NCI-H460 (cell line): ENCODE data around the gene CARD11. TPM values are rescaled to one million over a fixed set of nuclear protein-coding genes. Genes with fewer than 3 reads are reported as not detected.
A peak's percentile ranks its signal among the peaks of the same experiment; 100 is the strongest.

Source experiments
- DNase-seq: peaks from one replicate; pipeline ENCODE4 v3.0.0-alpha.2; 2016; ENCODE audit warnings: low read depth; ENCODE audit errors: extremely low read depth
- polyA plus RNA-seq: library from polyadenylated mRNA; depleted of rRNA; stranded (reverse); fragments of >200 nt; gene quantifications from 2 replicates; pipeline ENCODE4 v1.2.3, GENCODE V29; 2014; cell fraction: nucleus; rRNA removed
- total RNA-seq: library from RNA; depleted of rRNA; stranded (reverse); fragments of >200 nt; shearing (Covaris generic); gene quantifications from 2 replicates; pipeline ENCODE4 v1.2.3, GENCODE V29; 2014; rRNA removed

CARD11 gene
- 0.05 TPM in 1 of 2 replicates, not detected in the other for total RNA-seq
- 4.6 TPM in 1 of 2 replicates, not detected in the other for polyA plus RNA-seq

DNA sequence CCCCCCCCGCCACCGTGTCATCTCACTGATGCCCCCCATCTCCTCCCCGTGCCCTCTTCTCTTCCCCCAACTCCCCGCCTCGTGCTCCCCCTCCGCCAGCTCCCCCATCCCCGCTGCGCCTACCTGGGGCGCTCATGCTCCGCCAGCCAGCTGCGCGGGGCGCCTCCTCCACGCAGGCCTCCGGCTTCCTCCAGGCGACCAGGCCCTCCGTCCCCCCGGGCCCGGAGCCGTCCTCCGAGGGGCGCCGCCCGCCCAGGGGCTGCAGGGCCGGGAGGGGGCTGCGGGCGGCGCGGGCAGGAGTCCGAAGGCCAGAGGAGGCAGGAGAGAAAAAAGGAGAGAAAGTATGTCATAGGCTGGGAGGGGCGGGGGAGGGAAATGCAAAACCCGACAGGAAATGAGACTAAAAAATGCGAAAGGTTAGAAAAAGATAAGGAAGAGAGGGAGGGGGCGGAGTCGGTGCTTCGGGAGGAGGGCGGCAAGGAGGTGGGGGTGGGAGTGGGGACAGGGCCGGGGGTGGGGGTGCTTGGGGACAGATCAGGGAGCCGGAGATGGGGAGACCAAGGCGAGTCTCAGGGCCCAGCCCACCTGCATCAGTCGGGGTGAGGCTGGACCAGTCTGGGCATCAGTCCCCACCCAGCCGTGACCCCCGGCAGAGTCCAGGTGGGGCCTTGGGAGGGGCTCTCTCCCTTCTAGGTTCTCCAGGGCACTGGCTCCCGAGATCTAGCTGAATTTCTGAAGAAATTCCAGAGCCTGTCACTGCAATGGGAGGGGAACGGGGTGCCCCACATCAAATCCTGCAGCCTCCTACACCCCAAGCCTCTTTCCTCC, at the start of gene CARD11:
TSS of gene CARD11 (minus strand) at position 324 of the 828 bp plus-strand sequence. CDS start 85,361 bp downstream, outside the sequence.
- no peak for DNase-seq

DNA sequence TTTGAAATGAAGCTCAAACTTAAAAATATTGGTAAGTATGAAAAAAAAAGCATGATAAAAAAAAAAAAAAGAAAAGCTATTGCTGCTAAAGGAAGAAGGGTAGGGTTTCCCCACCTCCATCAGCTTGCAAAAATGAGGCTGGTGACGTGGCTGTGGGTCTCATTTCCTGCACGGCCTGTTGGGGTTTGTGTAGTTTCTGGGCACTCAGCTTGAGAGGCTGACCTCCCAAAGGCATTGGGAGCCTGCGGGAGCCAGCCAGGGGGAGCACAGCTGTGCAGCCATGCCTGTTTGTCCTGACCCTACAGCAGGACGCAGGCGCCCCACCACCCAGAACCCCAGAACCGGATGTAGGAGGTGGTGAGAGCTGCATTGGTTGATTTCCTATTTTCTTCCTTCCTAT, 48.8 kb upstream of the CARD11 start:
- no peak for DNase-seq

DNA sequence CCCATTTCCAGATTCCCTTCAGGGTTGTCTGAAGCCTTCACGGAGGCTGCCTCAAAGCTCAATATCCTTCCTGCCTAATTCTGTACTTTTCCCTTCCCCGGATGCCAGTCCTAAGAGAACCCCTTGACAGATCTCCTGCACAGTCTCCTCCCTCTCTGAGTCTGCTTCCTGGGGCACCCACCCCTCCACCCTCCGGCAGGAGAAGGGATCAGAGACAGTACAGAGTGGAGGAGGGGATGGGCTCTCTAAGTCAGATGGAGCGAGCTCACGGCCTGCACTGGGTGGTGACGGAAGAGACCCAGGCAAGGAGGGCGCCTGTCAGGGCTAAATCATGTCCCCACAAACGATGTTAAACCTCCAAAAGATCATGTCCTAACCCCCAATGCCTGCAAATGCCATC, 48.0 kb upstream of the CARD11 start:
- DNase-seq, result no peak

DNA sequence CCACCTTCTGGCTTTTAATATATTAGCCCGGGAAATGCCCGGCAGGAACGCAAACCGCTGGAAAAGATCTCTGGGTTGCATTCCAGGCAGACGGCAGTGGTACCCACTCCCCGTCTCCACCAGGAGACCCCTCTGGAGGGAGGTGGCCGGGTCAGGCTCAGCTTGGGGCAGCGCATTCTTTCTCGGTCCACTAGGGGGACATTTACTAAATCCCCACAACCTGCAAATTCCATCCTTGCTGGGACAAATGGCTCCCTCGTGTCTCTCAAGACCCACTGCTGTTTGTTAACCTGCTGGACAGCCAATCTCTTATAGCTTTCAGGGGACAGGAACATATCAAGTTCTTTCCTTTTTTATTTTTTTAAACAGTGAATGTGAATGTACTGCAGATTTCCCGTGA, 45.8 kb upstream of the CARD11 start:
- peak; percentile 15 for DNase-seq

DNA sequence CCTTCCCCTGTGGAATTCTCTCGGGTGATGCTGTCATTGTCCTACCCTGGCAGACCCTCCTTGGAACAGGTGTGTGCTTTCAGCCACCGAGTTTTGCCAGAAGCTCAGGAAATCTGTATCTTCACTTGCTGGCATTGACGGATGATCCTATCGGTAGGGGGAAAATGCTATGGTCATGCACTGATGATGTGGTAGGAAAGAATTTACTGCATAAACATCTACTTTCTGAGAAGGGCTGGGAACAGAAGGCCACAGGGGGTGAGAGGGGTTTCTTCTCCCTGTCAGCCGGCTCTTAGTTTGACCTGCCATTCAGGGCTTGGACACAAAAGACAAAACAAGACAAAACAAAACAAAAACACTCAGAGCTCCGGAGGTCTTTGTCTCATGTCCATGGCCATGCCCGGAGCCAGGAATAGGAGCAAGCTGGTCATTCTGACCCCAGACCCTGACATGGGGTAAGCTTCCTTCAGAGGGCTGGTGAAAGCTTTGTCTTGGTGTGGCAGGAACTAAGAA, 43.6 kb upstream of the CARD11 start:
- DNase-seq, result no peak

DNA sequence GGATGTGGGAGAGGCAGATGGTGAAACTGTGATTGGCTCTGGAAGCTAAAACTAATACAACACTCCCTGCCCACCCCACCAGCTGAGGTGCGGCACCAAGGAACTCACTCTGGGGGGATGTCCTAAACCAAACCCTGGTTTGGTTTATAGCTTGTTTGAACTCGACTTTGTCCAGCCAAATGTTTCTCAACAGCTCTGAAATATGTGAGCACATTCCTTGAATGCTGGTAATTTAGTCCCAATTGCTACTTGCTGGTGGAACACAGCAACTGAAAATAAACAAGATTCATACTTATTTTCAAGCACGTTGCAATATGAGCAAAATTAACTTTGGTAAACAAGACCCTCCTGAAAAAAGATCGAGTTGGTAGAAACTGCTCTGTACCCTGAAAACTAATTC, 39.7 kb upstream of the CARD11 start:
- DNase-seq, result no peak

DNA sequence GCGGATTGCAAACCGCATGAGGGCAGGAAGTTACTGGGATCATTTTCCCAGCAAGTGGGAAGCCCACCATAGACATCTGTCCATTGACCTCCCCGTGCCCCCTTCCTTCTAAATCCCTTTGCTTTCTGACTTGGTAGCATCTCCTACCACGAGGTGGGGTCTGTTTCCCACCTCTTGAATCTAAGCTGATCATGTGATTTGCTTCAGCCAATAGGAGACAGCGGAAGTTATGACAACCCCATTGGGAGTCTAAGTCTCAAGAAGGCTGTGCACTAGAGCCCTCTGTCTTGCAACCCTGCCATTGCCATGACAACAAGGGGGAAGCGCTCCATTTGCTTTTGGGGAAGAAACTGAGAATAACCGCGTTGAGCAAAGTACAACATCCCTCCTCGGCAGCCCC, 39.2 kb upstream of the CARD11 start:
- no peak for DNase-seq

DNA sequence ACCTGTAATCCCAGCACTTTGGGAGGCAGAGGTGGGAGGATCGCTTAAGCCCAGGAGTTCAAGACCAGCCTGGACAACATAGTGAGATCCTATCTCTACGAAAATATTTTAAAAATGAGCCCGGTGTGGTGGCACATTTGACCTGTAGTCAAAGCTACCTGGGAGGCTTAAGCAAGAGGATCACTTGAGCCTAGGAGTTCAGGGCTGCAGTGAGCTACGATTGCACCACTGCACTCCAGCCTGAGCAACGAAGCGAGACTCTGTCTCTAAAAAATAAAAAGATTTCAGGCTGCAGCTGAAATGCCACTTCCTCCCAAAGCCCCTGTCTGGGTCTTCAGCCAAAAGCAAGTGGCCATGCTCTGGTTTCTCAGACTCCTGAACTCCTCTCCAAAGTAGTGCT, 38.7 kb upstream of the CARD11 start:
- DNase-seq, result no peak

DNA sequence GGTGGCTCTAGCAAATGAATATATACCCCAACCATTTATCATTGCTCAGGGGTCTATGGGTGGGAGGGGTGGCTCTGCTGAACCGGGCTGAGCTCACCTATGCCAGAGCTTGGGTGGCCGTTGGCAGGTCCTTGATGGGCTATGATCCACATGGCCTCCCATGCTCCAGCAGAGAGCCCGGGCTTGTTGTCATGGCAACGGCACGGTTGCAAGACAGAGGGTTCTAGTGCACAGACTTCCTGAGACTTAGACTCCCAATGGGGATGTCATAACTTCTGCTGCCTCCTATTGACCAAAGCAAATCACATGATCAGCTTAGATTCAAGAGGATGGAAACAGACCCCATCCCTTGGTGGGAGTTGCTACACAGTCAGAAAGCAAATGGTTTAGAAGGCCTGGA, 36.4 kb upstream of the CARD11 start:
- DNase-seq, result no peak

DNA sequence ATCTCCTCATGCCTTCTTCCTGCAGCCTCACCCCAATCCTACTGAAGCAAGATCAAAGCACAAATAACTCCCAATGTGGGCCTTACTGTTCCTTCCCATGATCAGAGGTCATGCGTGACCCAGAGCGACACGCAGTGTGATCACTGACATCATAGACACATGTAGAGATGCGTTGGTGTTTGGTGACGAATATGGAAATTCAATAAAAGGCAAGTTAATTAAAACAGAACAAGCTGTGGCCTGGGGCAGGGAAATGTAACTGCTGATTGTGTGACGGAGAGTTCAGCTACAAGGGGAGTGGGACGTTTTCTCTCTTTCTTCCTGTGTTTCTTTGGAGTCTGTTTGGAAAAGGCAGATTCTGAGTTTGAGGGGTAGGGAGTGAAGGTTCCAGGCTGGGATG, 34.8 kb upstream of the CARD11 start:
- DNase-seq, result no peak

DNA sequence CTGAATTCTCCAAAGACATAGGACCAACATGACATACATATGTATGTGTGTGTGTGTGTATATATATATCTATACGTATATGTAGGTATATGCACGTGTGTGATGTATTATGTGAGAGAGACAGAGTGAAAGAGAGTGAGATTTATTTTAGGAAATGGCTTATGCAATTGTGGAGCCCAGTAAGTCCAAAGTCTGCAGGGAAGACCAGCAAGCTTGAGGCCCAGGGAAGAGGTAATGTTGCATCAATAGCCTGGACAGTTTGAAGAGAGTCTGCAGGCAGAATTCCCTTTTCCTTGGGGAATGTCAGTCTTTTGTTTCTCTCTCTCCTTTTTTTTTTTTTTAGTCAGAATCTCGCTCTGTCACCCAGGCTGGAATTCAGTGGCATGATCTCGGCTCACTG, 33.0 kb upstream of the CARD11 start:
- no peak for DNase-seq

DNA sequence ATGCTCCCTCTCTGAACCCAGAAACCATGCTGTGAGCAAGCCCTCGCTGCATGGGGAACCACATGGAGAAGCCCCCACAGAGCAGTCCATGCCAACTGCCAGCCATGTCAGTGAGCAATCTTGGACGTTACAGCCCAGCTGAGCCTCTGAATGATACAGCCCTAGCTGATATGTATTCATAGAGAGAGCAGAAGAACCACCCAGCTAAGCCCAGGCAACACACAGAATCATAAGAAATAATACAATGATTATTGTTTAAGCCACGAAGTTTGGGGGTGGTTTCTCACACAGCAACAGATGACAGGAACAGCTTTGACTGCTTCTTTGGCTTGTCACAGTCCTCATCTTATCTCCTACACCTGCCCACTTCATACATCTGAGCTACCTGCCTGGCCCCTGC, 32.5 kb upstream of the CARD11 start:
- DNase-seq, result no peak

DNA sequence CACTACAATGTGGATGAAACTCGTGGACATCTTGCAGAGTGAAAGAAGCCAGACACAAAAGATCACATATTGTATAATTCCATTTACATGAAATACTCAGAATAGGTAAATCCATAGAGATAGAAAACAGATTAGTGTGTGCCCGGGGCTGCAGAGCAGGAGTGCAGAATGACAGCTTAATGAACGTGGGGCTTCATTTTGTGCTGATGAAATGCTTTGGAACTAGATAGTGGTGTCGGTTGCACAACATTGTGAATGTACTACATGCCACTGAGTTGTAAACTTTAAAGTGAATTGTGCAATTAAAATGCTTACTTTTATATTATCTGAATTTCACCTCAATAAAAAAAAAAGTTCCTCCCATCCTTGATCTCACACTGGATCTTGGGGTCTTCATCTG, 31.8 kb upstream of the CARD11 start:
- DNase-seq, result no peak

DNA sequence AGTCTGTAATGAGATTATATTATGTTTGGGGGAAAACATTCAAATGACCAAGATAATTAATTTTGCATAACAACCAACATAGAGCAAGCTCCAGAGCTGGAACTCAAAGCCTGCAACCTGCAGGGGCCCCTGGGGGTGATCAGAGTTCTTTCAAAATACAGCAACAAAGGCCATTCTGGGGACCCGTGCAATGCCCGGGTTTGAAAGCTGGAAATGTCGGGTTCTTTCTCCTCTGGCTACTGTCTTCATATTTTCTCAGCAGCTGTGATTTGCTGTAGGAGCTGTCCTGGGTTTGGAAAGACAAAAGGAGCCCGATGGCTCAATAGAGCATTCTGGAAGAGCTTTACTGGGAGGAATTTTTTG, 30.8 kb upstream of the CARD11 start:
- no peak for DNase-seq

DNA sequence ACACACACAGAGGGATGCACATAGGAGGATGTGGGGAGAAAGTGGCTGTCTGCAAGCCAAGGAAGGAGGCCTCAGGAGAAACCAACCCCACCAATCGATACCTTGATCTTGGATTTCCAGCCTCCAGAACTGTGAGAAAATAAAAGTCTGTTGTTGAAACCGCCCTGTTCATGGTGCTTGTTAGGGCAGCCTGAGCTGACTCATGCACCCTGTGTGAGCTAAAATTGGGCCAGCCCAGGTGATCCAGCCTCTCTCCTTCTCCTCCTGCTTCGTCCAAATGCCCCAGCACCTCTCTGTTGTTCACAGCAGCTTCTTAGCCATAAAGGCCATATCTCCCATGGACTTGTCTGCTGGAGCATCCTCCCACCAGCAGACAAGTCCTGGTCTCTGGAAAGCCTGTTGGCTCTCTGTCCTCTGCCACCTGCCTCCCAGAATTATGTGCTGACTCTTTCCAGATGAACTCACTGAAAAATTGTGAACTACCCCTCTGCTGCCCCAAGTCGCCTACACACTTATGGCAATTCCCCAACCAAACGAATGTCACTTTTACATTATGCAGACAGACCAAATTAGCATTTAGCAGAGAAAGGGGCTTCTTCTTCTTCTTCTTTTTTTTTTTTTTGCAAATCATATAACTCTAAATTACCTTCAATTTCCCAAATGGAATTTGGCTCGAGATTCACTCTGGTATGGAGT, 30.2 kb upstream of the CARD11 start:
- DNase-seq, result no peak

DNA sequence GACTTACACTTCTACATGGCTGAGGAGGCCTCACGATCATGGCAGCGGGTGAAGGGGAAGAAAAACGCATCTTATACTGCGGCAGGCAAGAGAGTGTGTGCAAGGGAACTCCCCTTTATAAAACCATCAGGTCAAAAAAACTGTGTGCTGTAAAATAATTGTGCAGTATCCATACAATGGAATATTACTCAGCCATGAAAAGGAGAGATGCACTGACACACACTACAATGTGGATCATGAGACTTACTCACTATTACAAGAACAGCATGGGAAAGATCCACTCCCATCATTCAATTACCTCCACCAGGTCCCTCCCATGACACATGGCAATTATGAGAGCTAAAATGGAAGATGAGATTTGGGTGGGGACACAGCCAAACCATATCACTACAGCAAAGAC, 27.2 kb upstream of the CARD11 start:
- DNase-seq, result no peak

DNA sequence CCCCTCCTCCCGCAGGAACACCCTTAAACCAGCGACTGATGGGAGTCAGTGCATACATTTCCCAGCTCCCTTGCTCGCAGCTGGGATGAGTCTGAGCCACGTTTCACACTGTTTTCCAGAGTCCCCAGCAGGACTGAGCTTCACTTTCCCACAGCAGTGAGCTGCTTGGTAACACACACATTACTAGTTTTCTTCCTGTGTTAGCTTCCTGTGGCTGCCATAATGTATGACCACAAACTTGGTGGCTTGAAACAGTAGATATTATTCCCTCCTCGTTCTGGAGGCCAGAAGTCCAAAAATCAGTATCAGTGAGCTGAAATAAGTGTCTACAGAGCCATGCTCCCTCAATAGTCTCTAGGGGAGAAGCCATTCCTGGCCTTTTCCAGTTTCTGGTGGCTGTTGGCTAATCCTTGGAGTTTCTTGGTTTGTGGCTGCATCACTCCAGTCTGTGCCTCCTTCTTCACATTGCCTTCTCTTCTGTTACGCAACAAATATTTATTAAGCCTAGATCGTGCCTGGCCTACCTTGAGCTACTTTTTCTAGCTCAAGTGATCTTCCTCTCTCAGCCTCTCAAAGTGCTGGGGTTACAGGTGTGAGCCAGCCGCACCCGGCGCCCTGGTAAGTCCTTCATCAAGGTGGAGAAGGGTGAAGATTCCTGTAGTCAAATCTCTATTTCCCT, 26.2 kb upstream of the CARD11 start:
- no peak for DNase-seq

DNA sequence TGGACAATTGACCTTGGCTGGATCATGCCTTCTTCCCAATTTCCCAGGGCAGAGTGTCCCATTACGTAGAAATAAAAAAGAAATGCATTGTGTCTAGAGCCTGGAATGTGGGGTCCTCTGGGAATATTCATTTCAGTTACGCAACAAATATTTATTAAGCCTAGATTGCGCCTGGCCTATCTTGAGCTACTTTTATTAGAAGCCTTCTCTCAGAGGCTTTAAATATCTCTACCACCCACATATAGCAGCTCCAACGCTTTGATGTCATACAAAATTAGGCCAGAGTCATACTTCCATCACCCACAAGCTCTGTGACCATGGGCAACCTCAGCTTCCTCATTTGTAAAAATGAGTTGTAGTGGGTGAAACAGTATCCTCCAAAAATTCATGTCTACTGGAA, 24.9 kb upstream of the CARD11 start:
- DNase-seq, result no peak

DNA sequence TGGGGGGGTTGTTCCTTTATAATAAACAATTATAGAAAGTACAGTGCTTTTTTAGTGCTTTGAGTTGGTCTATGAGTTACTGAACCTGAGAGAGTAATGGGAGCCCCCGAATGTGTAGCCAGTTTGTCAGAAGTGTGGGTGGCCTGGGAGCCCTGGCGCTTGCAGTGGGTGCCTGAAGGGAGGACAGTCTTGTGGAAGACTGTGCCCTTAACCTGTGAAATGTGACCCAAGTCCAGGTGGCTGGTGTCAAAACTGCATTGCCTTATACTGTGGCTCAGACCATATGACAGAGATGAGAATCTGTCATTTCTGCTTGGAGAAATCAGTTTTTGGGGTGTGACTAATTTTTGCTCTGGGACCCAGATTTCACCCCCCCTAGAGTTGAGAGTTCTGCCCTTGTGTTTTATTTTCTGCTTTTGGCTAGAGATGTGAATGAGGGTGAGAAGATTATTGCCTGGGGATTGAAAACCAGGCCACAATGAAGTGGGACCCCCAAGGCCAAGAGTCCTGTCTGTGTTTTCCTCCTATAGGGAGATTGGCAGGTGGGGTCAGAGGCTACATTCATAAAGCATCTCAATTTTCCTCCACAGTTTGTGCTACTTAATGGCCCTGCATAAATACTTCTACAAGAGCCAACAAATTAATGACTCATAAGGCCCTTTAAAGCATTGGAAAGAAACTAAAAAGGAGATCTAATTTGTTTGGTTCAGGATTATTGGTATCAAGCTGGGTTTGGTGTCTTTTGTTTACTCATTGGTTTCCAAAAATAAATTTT, 24.1 kb upstream of the CARD11 start:
- no peak for DNase-seq

DNA sequence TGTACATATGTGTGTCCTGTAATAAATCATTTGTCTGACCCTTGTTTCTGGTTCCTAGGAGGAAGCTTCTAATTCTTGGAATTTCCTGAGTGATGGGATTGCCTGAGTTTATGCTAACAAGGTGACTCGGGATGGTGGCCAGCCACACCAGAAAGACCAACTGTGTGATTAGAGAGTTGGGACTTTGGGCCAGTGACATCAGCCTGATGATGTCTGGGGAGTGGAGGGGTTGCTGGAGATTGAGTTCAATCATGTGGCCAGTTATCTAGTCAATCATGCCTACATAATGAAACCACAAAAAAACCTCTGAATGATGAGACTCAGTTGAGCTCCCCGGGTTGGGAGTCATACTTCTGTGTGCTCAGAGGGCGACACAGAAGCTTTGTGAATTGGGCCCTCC, 23.5 kb upstream of the CARD11 start:
- no peak for DNase-seq

DNA sequence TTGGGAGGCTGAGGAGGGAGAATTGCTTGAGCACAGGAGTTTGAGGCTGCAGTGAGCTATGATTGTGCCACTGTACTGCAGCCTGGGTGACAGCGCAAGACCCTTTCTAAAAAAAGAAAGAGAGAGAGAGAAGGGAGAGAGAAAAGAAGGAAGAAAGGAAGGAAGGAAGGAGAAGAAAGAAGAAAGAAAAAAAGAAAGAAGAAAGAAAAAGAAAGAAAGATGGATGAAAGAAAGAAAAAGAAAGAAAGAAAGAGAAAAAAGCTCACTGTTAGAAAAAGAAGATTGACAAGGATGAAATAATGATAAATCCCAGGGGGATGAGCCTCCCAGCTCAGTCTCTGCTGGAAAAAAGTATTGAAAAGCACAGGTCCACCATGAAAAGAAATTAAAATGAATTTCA, 22.8 kb upstream of the CARD11 start:
- no peak for DNase-seq
